H1 (cell line): ENCODE measurements around the gene MRPS9. TPM values are rescaled to one million over a fixed set of nuclear protein-coding genes. Genes with fewer than 3 reads are reported as not detected.

ENCODE experiments used
- CTCF ChIA-PET: fragments of 300-600 bp; sonication (Branson Sonifier 250); formaldehyde crosslinking; loops from one replicate; lab custom pipeline; 2021; ENCODE audit not compliant: partially characterized antibody; lab: Charles Lee
- POLR2A ChIA-PET: fragments of 300-600 bp; sonication (Branson Sonifier 250); formaldehyde crosslinking; loops from one replicate; lab custom pipeline; 2021; ENCODE audit warnings: inconsistent platforms; ENCODE audit not compliant: partially characterized antibody; lab: Charles Lee
- DNase-seq, 2 experiments: peaks; one replicate each; pipeline versions ENCODE4 v3.0.0 to v3.0.0-alpha.2; 2010 to 2022; ENCODE audit warnings: low spot score in 2 of 2, low read depth in 1 of 2, mixed read lengths in 1 of 2
- FAIRE-seq: peaks from 2 replicates; lab custom pipeline; 2011; peaks lifted over from hg19 to GRCh38; lab: Jason Lieb, UNC
- H2AFZ ChIP-seq: 2 replicates; pipeline ENCODE4 v1.8.1; 2012; ENCODE audit warnings: low read length, inconsistent platforms
- H2AK5ac ChIP-seq: 2 replicates; pipeline ENCODE4 v1.6.1; 2013; ENCODE audit warnings: low read depth, low read length
- H2BK120ac ChIP-seq: replicated peaks from 2 replicates; pipeline ENCODE3; 2013; ENCODE audit warnings: low read depth, low read length, inconsistent platforms
- H2BK12ac ChIP-seq: 2 replicates; pipeline ENCODE4 v1.6.1; 2013; ENCODE audit warnings: low read depth, low read length
- H2BK15ac ChIP-seq: 2 replicates; pipeline ENCODE4 v1.6.1; 2013; ENCODE audit warnings: low read length
- H2BK20ac ChIP-seq: 2 replicates; pipeline ENCODE4 v1.6.1; 2013; ENCODE audit warnings: low read length
- H2BK5ac ChIP-seq: 2 replicates; pipeline ENCODE4 v1.6.1; 2013; ENCODE audit warnings: low read depth, low read length
- H3K14ac ChIP-seq: 2 replicates; pipeline ENCODE4 v1.6.1; 2013; ENCODE audit warnings: inconsistent platforms; ENCODE audit not compliant: insufficient read length
- H3K18ac ChIP-seq: 2 replicates; pipeline ENCODE4 v1.6.1; 2013; ENCODE audit warnings: low read length; ENCODE audit errors: extremely low read depth
- H3K23ac ChIP-seq: 2 replicates; pipeline ENCODE4 v1.6.1; 2013; ENCODE audit warnings: inconsistent platforms; ENCODE audit not compliant: insufficient read length
- H3K23me2 ChIP-seq: 2 replicates; pipeline ENCODE4 v1.6.1; 2013; ENCODE audit warnings: low read depth, low read length
- H3K27ac ChIP-seq: 2 replicates; pipeline ENCODE4 v1.6.1; 2011; ENCODE audit warnings: low read depth, low read length, inconsistent platforms
- H3K27me3 ChIP-seq, 4 experiments: replicated peaks in 1 of 4; 1 replicate in 1 of 4; 2 replicates in 3 of 4; pipeline versions ENCODE4 v1.6.1 to v1.8.1; 2011 to 2013; ENCODE audit warnings: low read length in 3 of 4, mild to moderate bottlenecking in 3 of 4, inconsistent platforms in 2 of 4, mixed read lengths in 2 of 4, moderate library complexity in 1 of 4; ENCODE audit not compliant: control insufficient read depth in 3 of 4, insufficient read depth in 3 of 4; ENCODE audit errors: extremely low read depth in 1 of 4
- H3K36me3 ChIP-seq, 4 experiments: 2 replicates each; pipeline versions ENCODE4 v1.6.1 to v1.8.1; 2011 to 2013; ENCODE audit warnings: mild to moderate bottlenecking in 4 of 4, low read length in 3 of 4, moderate library complexity in 2 of 4, control low read depth in 1 of 4, inconsistent platforms in 1 of 4; ENCODE audit not compliant: insufficient read depth in 4 of 4, control insufficient read depth in 2 of 4
- H3K4ac ChIP-seq: replicated peaks from 2 replicates; pipeline ENCODE3; 2013; ENCODE audit warnings: low read length, low read depth, mixed read lengths, inconsistent platforms; ENCODE audit not compliant: insufficient read length
- H3K4me1 ChIP-seq, 4 experiments: replicated peaks in 1 of 4; 1 replicate in 1 of 4; 2 replicates in 3 of 4; pipeline versions ENCODE4 v1.6.1 to v1.8.1; 2011 to 2013; ENCODE audit warnings: low read length in 3 of 4, inconsistent platforms in 2 of 4, mixed read lengths in 1 of 4; ENCODE audit not compliant: insufficient read depth in 4 of 4, control insufficient read depth in 3 of 4
- H3K4me2 ChIP-seq, 2 experiments: 2 replicates each; pipeline versions ENCODE4 v1.6.1 to v1.8.1; 2011 to 2013; ENCODE audit warnings: low read depth in 2 of 2, low read length in 2 of 2, control low read depth in 1 of 2, inconsistent platforms in 1 of 2, mild to moderate bottlenecking in 1 of 2; ENCODE audit not compliant: insufficient read depth in 1 of 2
- H3K4me3 ChIP-seq, 4 experiments: fragments of 200-600, 300-600 bp in 1 of 4; sonication (generic), shearing (Covaris generic), sonication (Bioruptor Twin) in 1 of 4; 2 replicates each; pipeline versions ENCODE4 v1.5.1 to v1.8.1; 2011 to 2016; ENCODE audit warnings: low read length in 4 of 4, low read depth in 3 of 4, control low read depth in 2 of 4, inconsistent platforms in 2 of 4, mild to moderate bottlenecking in 2 of 4, mixed read lengths in 1 of 4, moderate library complexity in 1 of 4; ENCODE audit not compliant: insufficient read depth in 2 of 4; ENCODE audit errors: extremely low read depth in 1 of 4
- H3K56ac ChIP-seq: replicated peaks from 2 replicates; pipeline ENCODE3; 2013; ENCODE audit warnings: low read depth, mild to moderate bottlenecking, mixed read lengths, low read length, inconsistent platforms; ENCODE audit not compliant: insufficient read length
- H3K79me1 ChIP-seq: 2 replicates; pipeline ENCODE4 v1.6.1; 2013; ENCODE audit warnings: low read depth, low read length, control low read depth
- H3K79me2 ChIP-seq, 2 experiments: 2 replicates each; pipeline versions ENCODE4 v1.6.1 to v1.8.1; 2012 to 2013; ENCODE audit warnings: low read length in 2 of 2, mild to moderate bottlenecking in 2 of 2, inconsistent platforms in 1 of 2; ENCODE audit not compliant: insufficient read depth in 2 of 2, control insufficient read depth in 1 of 2
- H3K9ac ChIP-seq, 4 experiments: replicated peaks in 1 of 4; 1 replicate in 1 of 4; 2 replicates in 3 of 4; pipeline versions ENCODE4 v1.6.1 to v1.8.1; 2011 to 2013; ENCODE audit warnings: low read depth in 3 of 4, low read length in 3 of 4, control low read depth in 2 of 4, mild to moderate bottlenecking in 2 of 4, moderate library complexity in 2 of 4, inconsistent platforms in 1 of 4; ENCODE audit errors: extremely low read depth in 1 of 4
- H3K9me3 ChIP-seq, 2 experiments: 2 replicates each; pipeline versions ENCODE4 v1.6.1 to v1.8.1; 2012 to 2013; ENCODE audit warnings: mild to moderate bottlenecking in 2 of 2, moderate library complexity in 2 of 2, control low read depth in 1 of 2, inconsistent platforms in 1 of 2, low read depth in 1 of 2, low read length in 1 of 2, mixed read lengths in 1 of 2; ENCODE audit not compliant: insufficient read depth in 2 of 2
- H4K20me1 ChIP-seq, 2 experiments: replicated peaks in 1 of 2; 2 replicates each; pipeline versions ENCODE3 to v1.8.1; 2011 to 2013; ENCODE audit warnings: inconsistent platforms in 2 of 2, low read length in 2 of 2, mild to moderate bottlenecking in 1 of 2; ENCODE audit not compliant: insufficient read depth in 2 of 2, control insufficient read depth in 1 of 2
- H4K5ac ChIP-seq: 2 replicates; pipeline ENCODE4 v1.6.1; 2013; ENCODE audit warnings: low read length, low read depth, mixed read lengths, inconsistent platforms; ENCODE audit not compliant: insufficient read length
- H4K8ac ChIP-seq: 2 replicates; pipeline ENCODE4 v1.8.0; 2013; ENCODE audit warnings: mild to moderate bottlenecking, moderate library complexity, low read length, inconsistent platforms; ENCODE audit not compliant: insufficient read depth; ENCODE audit errors: extremely low read depth
- H4K91ac ChIP-seq: replicated peaks from 2 replicates; pipeline ENCODE3; 2013; ENCODE audit warnings: low read length, mixed read lengths, inconsistent platforms; ENCODE audit not compliant: insufficient read length
- BCL11A ChIP-seq, 2 experiments: IDR thresholded peaks; one replicate each; pipeline ENCODE4 v1.6.1; 2011; ENCODE audit warnings: low read depth in 2 of 2, low read length in 2 of 2, mild to moderate bottlenecking in 2 of 2
- CEBPB ChIP-seq: IDR thresholded peaks from 2 replicates; pipeline ENCODE4 v1.6.1; 2012; ENCODE audit warnings: low read depth, low read length
- GABPA ChIP-seq: IDR thresholded peaks from 2 replicates; pipeline ENCODE4 v1.6.1; 2011; ENCODE audit warnings: mild to moderate bottlenecking, low read length, moderate library complexity, borderline replicate concordance; ENCODE audit not compliant: insufficient read depth
- KDM1A ChIP-seq: fragments of 200-600, 300-600 bp; sonication (generic); IDR thresholded peaks from 2 replicates; pipeline ENCODE4 v1.7.1; 2016; ENCODE audit warnings: mild to moderate bottlenecking, low read length, borderline replicate concordance
- RAD21 ChIP-seq, 2 experiments: IDR thresholded peaks in 1 of 2; conservative IDR thresholded peaks in 1 of 2; 2 replicates each; pipeline ENCODE4 v1.6.1; 2011; ENCODE audit warnings: low read depth in 2 of 2, low read length in 2 of 2, improper control_type of control experiment in 1 of 2, inconsistent platforms in 1 of 2, mild to moderate bottlenecking in 1 of 2, moderate library complexity in 1 of 2
- RBBP5 ChIP-seq: IDR thresholded peaks from 2 replicates; pipeline ENCODE4 v1.7.1; 2012; ENCODE audit warnings: low read depth, mild to moderate bottlenecking, inconsistent platforms, low read length, moderate library complexity, borderline replicate concordance
- SP4 ChIP-seq: IDR thresholded peaks from 2 replicates; pipeline ENCODE4 v1.6.1; 2012; ENCODE audit warnings: low read length, inconsistent platforms
- TBP ChIP-seq: IDR thresholded peaks from 2 replicates; pipeline ENCODE4 v1.6.1; 2011; ENCODE audit warnings: low read depth, low read length, improper control_type of control experiment
- YY1 ChIP-seq: IDR thresholded peaks from 2 replicates; pipeline ENCODE4 v1.6.1; 2011; ENCODE audit warnings: low read depth, mild to moderate bottlenecking, low read length
- polyA plus RNA-seq, 7 experiments: library from polyadenylated mRNA; depleted of rRNA in 3 of 7; stranded (reverse) in 5 of 7; unstranded in 2 of 7; fragments of >200 nt in 5 of 7; fragments of 200-250 nt in 2 of 7; gene quantifications; 1 replicate in 5 of 7; 2 replicates in 1 of 7; 4 replicates in 1 of 7; pipeline versions ENCODE4 v1.2.1 to v1.2.3, GENCODE V29; 2011 to 2013; ENCODE audit warnings: missing spikeins in 2 of 7, mixed read lengths in 2 of 7
- total RNA-seq: library from RNA; stranded (reverse); fragmentation: NEBNext Ultra II Directional; extraction: Animal tissue kit (Norgen Biotek cat#: 25700); gene quantifications from 2 replicates; pipeline ENCODE4 v1.2.1, GENCODE V29; 2021
- TF ChIP-seq, protein P1 (sequence below): IDR thresholded peaks from 2 replicates; pipeline ENCODE4 v1.6.1; 2011; ENCODE audit warnings: low read depth, mild to moderate bottlenecking, low read length; ENCODE audit not compliant: insufficient read depth
- TF ChIP-seq, protein P2 (sequence below), 3 experiments: IDR thresholded peaks; 1 replicate in 2 of 3; 2 replicates in 1 of 3; pipeline versions ENCODE4 v1.5.1 to v1.6.1; 2011; ENCODE audit warnings: low read length in 3 of 3, mild to moderate bottlenecking in 3 of 3, inconsistent platforms in 2 of 3, low read depth in 1 of 3, moderate library complexity in 1 of 3; ENCODE audit not compliant: insufficient read depth in 1 of 3; ENCODE audit errors: control extremely low read depth in 1 of 3

MRPS9 gene
- total and polyA plus RNA-seq, 2 of the 8 experiments (the other 6 are each of a cell fraction or from before 2014, with no cell fraction given): 36.2 to 71.0 TPM

DNA sequence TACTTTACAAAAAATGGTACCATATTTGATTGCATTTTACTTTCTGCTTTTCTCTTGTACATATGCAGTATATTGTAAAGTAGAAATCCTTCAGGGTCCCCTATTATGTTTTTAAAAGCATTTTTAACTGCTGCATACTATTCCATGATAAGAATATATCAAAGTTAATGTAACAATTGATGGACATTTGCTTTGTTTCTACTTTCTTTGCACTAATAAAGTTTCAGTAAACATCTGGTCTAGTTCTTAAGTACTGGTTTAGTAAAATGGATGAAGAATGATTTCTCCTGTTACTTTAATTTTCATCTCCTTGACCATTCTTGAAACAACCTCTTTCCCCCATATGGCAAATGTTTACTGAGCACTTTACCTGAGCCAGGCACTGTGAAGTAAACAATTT lies 1.7 kb downstream of the MRPS9 start:
- Histone ChIP-seq H3K4me3 (peak overlapping the region in 1 of 4 experiments; percentile 91; a peak in 2 of 8 replicates), H3K14ac (no peak overlapping the region), H3K9ac (no peak overlapping the region), H2BK120ac (no peak overlapping the region), H3K36me3 (no peaks in the 10 kb centered on the region; a peak in 2 of 8 replicates), H3K4me2 (peak overlapping the region in 1 of 2 experiments; percentile 30; a peak in 2 of 4 replicates), H3K27ac (no peak overlapping the region), H2BK5ac (no peak overlapping the region), H2BK12ac (no peak overlapping the region), H4K91ac (no peak overlapping the region), H3K18ac (no peak overlapping the region), H3K23ac (no peak overlapping the region), H4K8ac (no peak overlapping the region), H3K4me1 (peaks cover 2 to 7% (median 4%) of the 10 kb centered on the region in 4 experiments; a peak in 6 of 7 replicates), H4K5ac (no peak overlapping the region), H2BK15ac (no peak overlapping the region), H3K23me2 (peaks cover 7% of the 10 kb centered on the region), H3K9me3 (no peaks in the 10 kb centered on the region), H3K27me3 (no peaks in the 10 kb centered on the region), H3K79me2 (peaks cover 0 to 54% of the 10 kb centered on the region in 2 experiments; a peak in 3 of 4 replicates), H3K4ac (no peak overlapping the region), H2AK5ac (no peak overlapping the region), H3K56ac (no peak overlapping the region), H2BK20ac (no peak overlapping the region), H4K20me1 (peaks cover 0 to 1% of the 10 kb centered on the region in 2 experiments), H2AFZ (no peak overlapping the region), H3K79me1 (0 out of 2 replicates have a peak, but pooled peaks cover 2% of the 10 kb centered on the region)
- ChIA-PET CTCF (interaction anchor here (1.1 kb wide), 1 partner anchor 75 kb away, joined by 4 read pairs; no protein-coding TSS in a partner anchor), POLR2A (interaction anchor here (1.6 kb wide), 1 partner anchor 14 kb away, joined by 4 read pairs; no protein-coding TSS in a partner anchor)
- no peak for DNase-seq
- FAIRE-seq: no peak
- TF ChIP-seq BCL11A (IDR thresholded peaks at IDR 0.05; ENCODE audit: low read depth in 2 of 2, low read length in 2 of 2) (no peak), RBBP5 (no peak), YY1 (no peak), KDM1A (no peak), CEBPB (no peak), SP4 (no peak), TBP (no peak), RAD21 (IDR thresholded peaks at IDR 0.05 in 1 of 2, conservative IDR thresholded peaks at IDR 0.05 in 1 of 2; ENCODE audit: low read depth in 2 of 2, low read length in 2 of 2) (no peak), GABPA (no peak)
- TF ChIP-seq, protein P1, sequence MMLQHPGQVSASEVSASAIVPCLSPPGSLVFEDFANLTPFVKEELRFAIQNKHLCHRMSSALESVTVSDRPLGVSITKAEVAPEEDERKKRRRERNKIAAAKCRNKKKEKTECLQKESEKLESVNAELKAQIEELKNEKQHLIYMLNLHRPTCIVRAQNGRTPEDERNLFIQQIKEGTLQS: no peak
- TF ChIP-seq, protein P2, sequence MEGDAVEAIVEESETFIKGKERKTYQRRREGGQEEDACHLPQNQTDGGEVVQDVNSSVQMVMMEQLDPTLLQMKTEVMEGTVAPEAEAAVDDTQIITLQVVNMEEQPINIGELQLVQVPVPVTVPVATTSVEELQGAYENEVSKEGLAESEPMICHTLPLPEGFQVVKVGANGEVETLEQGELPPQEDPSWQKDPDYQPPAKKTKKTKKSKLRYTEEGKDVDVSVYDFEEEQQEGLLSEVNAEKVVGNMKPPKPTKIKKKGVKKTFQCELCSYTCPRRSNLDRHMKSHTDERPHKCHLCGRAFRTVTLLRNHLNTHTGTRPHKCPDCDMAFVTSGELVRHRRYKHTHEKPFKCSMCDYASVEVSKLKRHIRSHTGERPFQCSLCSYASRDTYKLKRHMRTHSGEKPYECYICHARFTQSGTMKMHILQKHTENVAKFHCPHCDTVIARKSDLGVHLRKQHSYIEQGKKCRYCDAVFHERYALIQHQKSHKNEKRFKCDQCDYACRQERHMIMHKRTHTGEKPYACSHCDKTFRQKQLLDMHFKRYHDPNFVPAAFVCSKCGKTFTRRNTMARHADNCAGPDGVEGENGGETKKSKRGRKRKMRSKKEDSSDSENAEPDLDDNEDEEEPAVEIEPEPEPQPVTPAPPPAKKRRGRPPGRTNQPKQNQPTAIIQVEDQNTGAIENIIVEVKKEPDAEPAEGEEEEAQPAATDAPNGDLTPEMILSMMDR (IDR thresholded peaks at IDR 0.05; ENCODE audit: control extremely low read depth in 1 of 3, insufficient read depth in 1 of 3, low read depth in 1 of 3, low read length in 3 of 3): no peak
